GM10266 (cell line): ENCODE data around the gene CELSR1.

Experiments
- DNase-seq: peaks from one replicate; pipeline ENCODE4 v3.0.0; 2012; ENCODE audit errors: extremely low spot score
- TF ChIP-seq, protein P1 (sequence below): IDR thresholded peaks from 2 replicates; pipeline ENCODE4 v1.5.1; 2012; ENCODE audit warnings: mild to moderate bottlenecking, low read depth; ENCODE audit not compliant: control insufficient read depth, insufficient read depth; ENCODE audit errors: missing control alignments

CELSR1 gene

DNA sequence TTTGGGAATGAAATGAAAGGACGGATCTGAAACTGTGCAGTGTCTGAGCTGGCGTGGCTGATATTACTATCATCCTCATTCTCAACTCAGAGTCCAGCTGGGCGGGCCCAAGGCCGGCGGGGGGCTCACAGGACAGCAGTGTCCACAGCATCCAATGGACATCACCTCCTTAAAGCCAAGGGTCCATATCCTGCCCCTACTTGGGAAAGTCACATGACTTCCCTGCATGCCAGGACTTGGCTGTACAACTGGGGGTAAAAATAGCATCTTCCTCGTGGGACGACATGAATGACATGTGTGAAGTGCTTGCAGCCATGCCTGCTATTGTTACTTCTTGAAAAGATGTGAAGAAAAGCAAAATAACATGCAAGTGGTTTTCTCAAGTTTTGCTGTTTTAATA lies 119.7 kb downstream of the CELSR1 start:
- no peak for DNase-seq
- TF ChIP-seq, protein P1, sequence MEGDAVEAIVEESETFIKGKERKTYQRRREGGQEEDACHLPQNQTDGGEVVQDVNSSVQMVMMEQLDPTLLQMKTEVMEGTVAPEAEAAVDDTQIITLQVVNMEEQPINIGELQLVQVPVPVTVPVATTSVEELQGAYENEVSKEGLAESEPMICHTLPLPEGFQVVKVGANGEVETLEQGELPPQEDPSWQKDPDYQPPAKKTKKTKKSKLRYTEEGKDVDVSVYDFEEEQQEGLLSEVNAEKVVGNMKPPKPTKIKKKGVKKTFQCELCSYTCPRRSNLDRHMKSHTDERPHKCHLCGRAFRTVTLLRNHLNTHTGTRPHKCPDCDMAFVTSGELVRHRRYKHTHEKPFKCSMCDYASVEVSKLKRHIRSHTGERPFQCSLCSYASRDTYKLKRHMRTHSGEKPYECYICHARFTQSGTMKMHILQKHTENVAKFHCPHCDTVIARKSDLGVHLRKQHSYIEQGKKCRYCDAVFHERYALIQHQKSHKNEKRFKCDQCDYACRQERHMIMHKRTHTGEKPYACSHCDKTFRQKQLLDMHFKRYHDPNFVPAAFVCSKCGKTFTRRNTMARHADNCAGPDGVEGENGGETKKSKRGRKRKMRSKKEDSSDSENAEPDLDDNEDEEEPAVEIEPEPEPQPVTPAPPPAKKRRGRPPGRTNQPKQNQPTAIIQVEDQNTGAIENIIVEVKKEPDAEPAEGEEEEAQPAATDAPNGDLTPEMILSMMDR: no peak

DNA sequence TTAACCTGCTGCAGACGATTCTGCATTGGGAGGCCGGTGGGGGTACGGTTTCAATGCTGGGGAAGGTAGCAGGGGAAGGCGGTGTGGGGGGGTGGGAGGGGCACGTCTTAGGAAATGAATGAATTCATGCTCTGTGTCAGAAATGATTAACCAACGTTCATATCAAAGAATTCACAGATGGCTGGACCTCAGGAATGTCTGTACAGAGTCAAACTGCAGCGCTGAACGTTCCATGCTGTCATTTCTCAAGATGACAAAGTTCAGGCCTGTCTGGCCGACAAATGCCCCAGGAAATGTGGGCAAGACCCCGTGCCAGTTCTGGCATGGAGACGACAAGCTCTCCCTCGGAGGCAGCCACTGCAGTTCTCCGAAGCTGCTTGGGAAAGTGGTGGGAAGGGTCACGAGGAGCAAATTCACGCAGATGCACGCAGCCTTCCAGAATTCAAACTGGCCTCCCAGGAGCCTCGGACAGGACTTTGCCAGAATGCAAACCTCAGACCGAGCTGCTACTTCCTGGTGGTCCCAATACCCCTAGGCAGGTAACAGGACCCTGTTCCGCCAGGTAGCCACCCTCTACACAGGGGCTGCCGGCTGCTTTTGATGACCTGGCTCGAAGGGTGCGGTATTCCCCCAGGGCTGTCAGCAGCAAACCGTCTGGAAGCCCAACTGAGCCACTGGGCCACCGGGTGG lies 120.4 kb downstream of the CELSR1 start:
- no peak for DNase-seq
- TF ChIP-seq, protein P1: no peak

GRCh38 chr22:46416520-46416871 lies 120.9 kb downstream of the CELSR1 start:
- DNase-seq: no peak
- TF ChIP-seq, protein P1: no peak

DNA sequence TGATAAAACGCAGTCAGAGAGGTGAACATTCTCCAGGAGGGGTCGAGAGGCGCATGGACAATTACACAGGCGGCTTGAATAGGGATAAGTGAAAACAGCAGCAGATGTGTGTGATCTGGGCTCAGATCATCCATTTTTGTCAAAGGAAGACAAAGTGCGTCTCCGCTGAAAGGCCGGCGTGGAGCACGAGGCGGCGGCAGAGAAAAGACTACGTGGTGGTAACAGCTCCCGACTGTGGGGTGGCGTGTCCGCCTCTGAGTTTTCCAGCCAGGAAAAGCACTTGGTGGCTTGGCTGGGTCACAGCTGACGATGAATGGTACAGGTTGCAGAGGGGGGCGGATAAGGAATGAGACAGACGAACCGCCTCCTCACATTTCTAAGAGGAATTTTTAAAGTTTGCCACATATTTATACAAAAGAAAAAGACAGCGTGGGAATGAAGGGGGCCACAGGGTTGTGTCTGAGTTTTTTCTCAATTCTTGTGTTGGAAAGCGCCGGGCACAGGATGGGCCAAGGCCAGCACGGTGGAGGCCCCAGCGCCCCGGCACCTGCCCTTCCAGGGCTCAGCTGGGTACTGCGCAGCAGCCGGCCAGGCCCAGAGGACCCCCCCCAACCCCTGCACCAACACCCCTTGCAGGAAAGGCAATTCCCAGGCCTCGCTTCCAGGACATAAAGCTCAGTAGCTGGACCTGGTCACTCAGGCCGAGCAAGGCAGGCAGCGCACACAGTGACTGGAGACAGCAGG lies 121.5 kb downstream of the CELSR1 start:
- TF ChIP-seq, protein P1: no peak
- no peak for DNase-seq

DNA sequence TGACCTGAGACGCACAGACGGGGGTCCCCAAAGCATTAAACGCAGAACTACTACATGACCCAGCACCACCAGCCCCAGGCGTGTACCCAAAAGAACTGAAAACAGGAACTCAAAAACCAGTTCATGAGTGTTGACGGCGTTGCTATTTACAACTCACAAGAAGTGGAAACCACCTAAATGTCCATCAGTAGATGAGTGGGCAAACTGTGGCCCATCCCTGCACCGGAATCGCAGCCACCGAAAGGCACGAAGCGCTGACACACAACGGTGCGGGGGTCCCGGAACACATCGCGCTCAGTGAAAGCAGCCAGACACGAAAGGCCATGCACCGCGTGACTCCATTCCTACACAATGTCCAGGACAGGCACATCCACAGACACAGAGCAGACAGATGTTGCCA lies 122.7 kb downstream of the CELSR1 start:
- no peak for DNase-seq
- TF ChIP-seq, protein P1: no peak

DNA sequence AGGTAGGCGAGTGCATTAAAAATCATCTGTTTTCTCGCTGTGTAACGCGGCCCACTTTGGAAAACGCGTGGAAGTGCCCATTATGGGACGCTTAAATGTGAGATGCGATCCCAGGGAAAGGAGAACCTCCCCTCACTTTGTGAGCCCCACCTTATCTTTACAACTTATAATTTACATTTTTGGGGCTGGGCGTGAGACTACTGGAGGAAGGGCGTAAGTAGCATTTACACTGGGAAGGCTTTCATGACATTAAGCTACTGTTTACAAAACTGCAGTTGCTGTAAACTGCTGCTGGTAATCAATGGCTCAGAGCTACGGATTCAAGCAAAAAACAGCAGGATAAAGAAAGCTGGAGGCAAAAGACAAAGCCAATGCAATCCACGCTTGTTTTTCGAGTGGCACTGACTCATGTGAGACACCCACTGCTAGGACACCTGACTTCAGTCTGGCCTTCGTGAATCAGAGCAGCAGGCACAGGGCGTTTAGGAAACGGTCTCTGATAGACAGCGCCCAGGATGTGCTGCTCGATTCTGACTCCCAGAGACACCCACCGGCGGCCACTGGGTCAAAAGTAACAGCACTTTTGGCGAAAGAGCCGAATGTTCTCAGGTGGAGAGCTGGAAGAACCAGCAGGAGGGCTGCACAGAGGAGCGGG lies 123.6 kb downstream of the CELSR1 start:
- no peak for DNase-seq
- TF ChIP-seq, protein P1: no peak

GRCh38 chr22:46411347-46411746 lies 126.1 kb downstream of the CELSR1 start:
- TF ChIP-seq, protein P1: no peak
- DNase-seq: no peak
